ENCODE data around the gene RPL14.
"Not testable (repeated sequence)": the region's sequence is repeated elsewhere in the genome, so short reads cannot be mapped to it uniquely, and the experiment has no call there.

The RPL14 gene

DNA sequence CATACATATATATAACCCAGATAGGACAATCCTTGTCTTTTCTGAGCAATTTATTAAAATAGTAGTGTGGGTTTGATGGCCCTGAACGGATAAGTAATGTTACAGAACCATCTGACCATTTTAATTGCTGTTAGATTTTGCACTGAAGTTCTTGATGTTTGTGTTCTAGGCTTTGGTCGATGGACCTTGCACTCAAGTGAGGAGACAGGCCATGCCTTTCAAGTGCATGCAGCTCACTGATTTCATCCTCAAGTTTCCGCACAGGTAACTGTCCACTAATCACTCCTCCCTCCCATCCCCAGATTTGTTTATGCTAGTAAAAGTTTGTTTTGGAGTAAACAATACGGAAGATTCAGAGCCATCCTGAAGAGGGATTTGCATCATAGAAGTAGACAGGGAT lies 1.3 kb downstream of the RPL14 start:
- ATAC-seq, result no peak

DNA sequence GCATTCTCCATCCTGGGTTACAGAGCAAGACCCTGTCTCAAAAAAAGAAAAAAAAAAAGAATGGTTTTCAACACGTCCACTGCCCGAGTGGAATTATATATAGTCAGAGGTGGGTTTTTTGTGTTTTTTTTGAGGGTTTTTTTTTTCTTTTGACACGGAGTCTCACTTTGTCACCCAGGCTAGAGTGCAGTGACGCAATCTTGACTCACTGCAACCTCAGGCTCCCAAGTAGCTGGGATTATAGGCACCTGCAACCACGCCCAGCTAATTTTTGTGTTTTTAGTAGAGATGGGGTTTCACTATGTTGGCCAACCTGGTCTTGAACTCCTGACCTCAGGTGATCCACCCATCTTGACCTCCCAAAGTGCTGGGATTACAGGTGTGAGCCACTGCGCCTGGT lies 3.3 kb downstream of the RPL14 start:
- not testable (repeated sequence) for ATAC-seq

More for the DNA sequence above, 1.3 kb downstream of the RPL14 start:
- TF ChIP-seq ARNTL (CRISPR knock-in tag; IDR thresholded peaks at IDR 0.05; ENCODE audit: borderline replicate concordance, low read depth) (no peak), ZNF8 (CRISPR knock-in tag; IDR thresholded peaks at IDR 0.05) (no peak), ZFP30 (CRISPR knock-in tag; IDR thresholded peaks at IDR 0.05) (no peak), ZFP3 (CRISPR knock-in tag; IDR thresholded peaks at IDR 0.05) (no peak), TOX (CRISPR knock-in tag; IDR thresholded peaks at IDR 0.05; ENCODE audit: borderline replicate concordance) (no peak), BACH2 (CRISPR knock-in tag; IDR thresholded peaks at IDR 0.05; ENCODE audit: borderline replicate concordance) (no peak), PPARA (CRISPR knock-in tag; IDR thresholded peaks at IDR 0.05; ENCODE audit: borderline replicate concordance) (no peak)
- TF ChIP-seq, protein P1, sequence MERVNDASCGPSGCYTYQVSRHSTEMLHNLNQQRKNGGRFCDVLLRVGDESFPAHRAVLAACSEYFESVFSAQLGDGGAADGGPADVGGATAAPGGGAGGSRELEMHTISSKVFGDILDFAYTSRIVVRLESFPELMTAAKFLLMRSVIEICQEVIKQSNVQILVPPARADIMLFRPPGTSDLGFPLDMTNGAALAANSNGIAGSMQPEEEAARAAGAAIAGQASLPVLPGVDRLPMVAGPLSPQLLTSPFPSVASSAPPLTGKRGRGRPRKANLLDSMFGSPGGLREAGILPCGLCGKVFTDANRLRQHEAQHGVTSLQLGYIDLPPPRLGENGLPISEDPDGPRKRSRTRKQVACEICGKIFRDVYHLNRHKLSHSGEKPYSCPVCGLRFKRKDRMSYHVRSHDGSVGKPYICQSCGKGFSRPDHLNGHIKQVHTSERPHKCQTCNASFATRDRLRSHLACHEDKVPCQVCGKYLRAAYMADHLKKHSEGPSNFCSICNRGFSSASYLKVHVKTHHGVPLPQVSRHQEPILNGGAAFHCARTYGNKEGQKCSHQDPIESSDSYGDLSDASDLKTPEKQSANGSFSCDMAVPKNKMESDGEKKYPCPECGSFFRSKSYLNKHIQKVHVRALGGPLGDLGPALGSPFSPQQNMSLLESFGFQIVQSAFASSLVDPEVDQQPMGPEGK (CRISPR knock-in tag; IDR thresholded peaks at IDR 0.05; ENCODE audit: borderline replicate concordance), result no peak
- TF ChIP-seq, protein P2, sequence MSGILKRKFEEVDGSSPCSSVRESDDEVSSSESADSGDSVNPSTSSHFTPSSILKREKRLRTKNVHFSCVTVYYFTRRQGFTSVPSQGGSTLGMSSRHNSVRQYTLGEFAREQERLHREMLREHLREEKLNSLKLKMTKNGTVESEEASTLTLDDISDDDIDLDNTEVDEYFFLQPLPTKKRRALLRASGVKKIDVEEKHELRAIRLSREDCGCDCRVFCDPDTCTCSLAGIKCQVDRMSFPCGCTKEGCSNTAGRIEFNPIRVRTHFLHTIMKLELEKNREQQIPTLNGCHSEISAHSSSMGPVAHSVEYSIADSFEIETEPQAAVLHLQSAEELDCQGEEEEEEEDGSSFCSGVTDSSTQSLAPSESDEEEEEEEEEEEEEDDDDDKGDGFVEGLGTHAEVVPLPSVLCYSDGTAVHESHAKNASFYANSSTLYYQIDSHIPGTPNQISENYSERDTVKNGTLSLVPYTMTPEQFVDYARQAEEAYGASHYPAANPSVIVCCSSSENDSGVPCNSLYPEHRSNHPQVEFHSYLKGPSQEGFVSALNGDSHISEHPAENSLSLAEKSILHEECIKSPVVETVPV (CRISPR knock-in tag; IDR thresholded peaks at IDR 0.05), result no peak

GRCh38 chr3:40461161-40461560 lies 4.0 kb downstream of the RPL14 start:
- TF ChIP-seq BACH2 (CRISPR knock-in tag; IDR thresholded peaks at IDR 0.05; ENCODE audit: borderline replicate concordance) (no peak), ZNF70 (CRISPR knock-in tag; IDR thresholded peaks at IDR 0.05) (no peak), GLIS3 (CRISPR knock-in tag; IDR thresholded peaks at IDR 0.05) (no peak), POU6F1 (CRISPR knock-in tag; IDR thresholded peaks at IDR 0.05; ENCODE audit: borderline replicate concordance, low read depth) (no peak), PPARA (CRISPR knock-in tag; IDR thresholded peaks at IDR 0.05; ENCODE audit: borderline replicate concordance) (no peak), ZC3H10 (CRISPR knock-in tag; IDR thresholded peaks at IDR 0.05) (no peak), CSDC2 (CRISPR knock-in tag; IDR thresholded peaks at IDR 0.05) (no peak), OSR1 (CRISPR knock-in tag; IDR thresholded peaks at IDR 0.05) (no peak), CREB5 (CRISPR knock-in tag; IDR thresholded peaks at IDR 0.05; ENCODE audit: low read depth) (no peak), TCF4 (CRISPR knock-in tag; IDR thresholded peaks at IDR 0.05; ENCODE audit: borderline replicate concordance) (no peak), ZFP3 (CRISPR knock-in tag; IDR thresholded peaks at IDR 0.05) (no peak), TSHZ2 (CRISPR knock-in tag; IDR thresholded peaks at IDR 0.05) (no peak), RARB (CRISPR knock-in tag; IDR thresholded peaks at IDR 0.05) (no peak), ZNF565 (CRISPR knock-in tag; conservative IDR thresholded peaks at IDR 0.05; ENCODE audit: low read depth) (no peak), SNAI2 (CRISPR knock-in tag; IDR thresholded peaks at IDR 0.05) (no peak)
- TF ChIP-seq, protein P1 (CRISPR knock-in tag; IDR thresholded peaks at IDR 0.05; ENCODE audit: borderline replicate concordance), result no peak
- no peak for ATAC-seq

- not testable (repeated sequence) for ATAC-seq
Measured at GRCh38 chr3:40462838-40463237, 5.7 kb downstream of the RPL14 start.

Data from SK-N-SH treated with all-trans-retinoic acid at 6 μM for 48 hours (cell line).